H1 (cell line): Measurements from ENCODE around the gene ELFN1. TPM values are rescaled to one million over a fixed set of nuclear protein-coding genes. Genes with fewer than 3 reads are reported as not detected.

Experiments
- CTCF ChIA-PET: fragments of 300-600 bp; sonication (Branson Sonifier 250); formaldehyde crosslinking; loops from one replicate; lab custom pipeline; 2021; ENCODE audit not compliant: partially characterized antibody; lab: Charles Lee
- POLR2A ChIA-PET: fragments of 300-600 bp; sonication (Branson Sonifier 250); formaldehyde crosslinking; loops from one replicate; lab custom pipeline; 2021; ENCODE audit warnings: inconsistent platforms; ENCODE audit not compliant: partially characterized antibody; lab: Charles Lee
- DNase-seq, 2 experiments: peaks; one replicate each; pipeline versions ENCODE4 v3.0.0 to v3.0.0-alpha.2; 2010 to 2022; ENCODE audit warnings: low spot score in 2 of 2, low read depth in 1 of 2, mixed read lengths in 1 of 2
- FAIRE-seq: peaks from 2 replicates; lab custom pipeline; 2011; peaks lifted over from hg19 to GRCh38; lab: Jason Lieb, UNC
- H2AFZ ChIP-seq: 2 replicates; pipeline ENCODE4 v1.8.1; 2012; ENCODE audit warnings: low read length, inconsistent platforms
- H2AK5ac ChIP-seq: 2 replicates; pipeline ENCODE4 v1.6.1; 2013; ENCODE audit warnings: low read depth, low read length
- H2BK120ac ChIP-seq: replicated peaks from 2 replicates; pipeline ENCODE3; 2013; ENCODE audit warnings: low read depth, low read length, inconsistent platforms
- H2BK12ac ChIP-seq: 2 replicates; pipeline ENCODE4 v1.6.1; 2013; ENCODE audit warnings: low read depth, low read length
- H2BK15ac ChIP-seq: 2 replicates; pipeline ENCODE4 v1.6.1; 2013; ENCODE audit warnings: low read length
- H2BK20ac ChIP-seq: 2 replicates; pipeline ENCODE4 v1.6.1; 2013; ENCODE audit warnings: low read length
- H2BK5ac ChIP-seq: 2 replicates; pipeline ENCODE4 v1.6.1; 2013; ENCODE audit warnings: low read depth, low read length
- H3K14ac ChIP-seq: 2 replicates; pipeline ENCODE4 v1.6.1; 2013; ENCODE audit warnings: inconsistent platforms; ENCODE audit not compliant: insufficient read length
- H3K18ac ChIP-seq: 2 replicates; pipeline ENCODE4 v1.6.1; 2013; ENCODE audit warnings: low read length; ENCODE audit errors: extremely low read depth
- H3K23ac ChIP-seq: 2 replicates; pipeline ENCODE4 v1.6.1; 2013; ENCODE audit warnings: inconsistent platforms; ENCODE audit not compliant: insufficient read length
- H3K23me2 ChIP-seq: 2 replicates; pipeline ENCODE4 v1.6.1; 2013; ENCODE audit warnings: low read depth, low read length
- H3K27ac ChIP-seq: 2 replicates; pipeline ENCODE4 v1.6.1; 2011; ENCODE audit warnings: low read depth, low read length, inconsistent platforms
- H3K27me3 ChIP-seq, 4 experiments: replicated peaks in 1 of 4; 1 replicate in 1 of 4; 2 replicates in 3 of 4; pipeline versions ENCODE4 v1.6.1 to v1.8.1; 2011 to 2013; ENCODE audit warnings: low read length in 3 of 4, mild to moderate bottlenecking in 3 of 4, inconsistent platforms in 2 of 4, mixed read lengths in 2 of 4, moderate library complexity in 1 of 4; ENCODE audit not compliant: control insufficient read depth in 3 of 4, insufficient read depth in 3 of 4; ENCODE audit errors: extremely low read depth in 1 of 4
- H3K36me3 ChIP-seq, 4 experiments: 2 replicates each; pipeline versions ENCODE4 v1.6.1 to v1.8.1; 2011 to 2013; ENCODE audit warnings: mild to moderate bottlenecking in 4 of 4, low read length in 3 of 4, moderate library complexity in 2 of 4, control low read depth in 1 of 4, inconsistent platforms in 1 of 4; ENCODE audit not compliant: insufficient read depth in 4 of 4, control insufficient read depth in 2 of 4
- H3K4ac ChIP-seq: replicated peaks from 2 replicates; pipeline ENCODE3; 2013; ENCODE audit warnings: low read length, low read depth, mixed read lengths, inconsistent platforms; ENCODE audit not compliant: insufficient read length
- H3K4me1 ChIP-seq, 4 experiments: replicated peaks in 1 of 4; 1 replicate in 1 of 4; 2 replicates in 3 of 4; pipeline versions ENCODE4 v1.6.1 to v1.8.1; 2011 to 2013; ENCODE audit warnings: low read length in 3 of 4, inconsistent platforms in 2 of 4, mixed read lengths in 1 of 4; ENCODE audit not compliant: insufficient read depth in 4 of 4, control insufficient read depth in 3 of 4
- H3K4me2 ChIP-seq, 2 experiments: 2 replicates each; pipeline versions ENCODE4 v1.6.1 to v1.8.1; 2011 to 2013; ENCODE audit warnings: low read depth in 2 of 2, low read length in 2 of 2, control low read depth in 1 of 2, inconsistent platforms in 1 of 2, mild to moderate bottlenecking in 1 of 2; ENCODE audit not compliant: insufficient read depth in 1 of 2
- H3K4me3 ChIP-seq, 4 experiments: fragments of 200-600, 300-600 bp in 1 of 4; sonication (generic), shearing (Covaris generic), sonication (Bioruptor Twin) in 1 of 4; 2 replicates each; pipeline versions ENCODE4 v1.5.1 to v1.8.1; 2011 to 2016; ENCODE audit warnings: low read length in 4 of 4, low read depth in 3 of 4, control low read depth in 2 of 4, inconsistent platforms in 2 of 4, mild to moderate bottlenecking in 2 of 4, mixed read lengths in 1 of 4, moderate library complexity in 1 of 4; ENCODE audit not compliant: insufficient read depth in 2 of 4; ENCODE audit errors: extremely low read depth in 1 of 4
- H3K56ac ChIP-seq: replicated peaks from 2 replicates; pipeline ENCODE3; 2013; ENCODE audit warnings: low read depth, mild to moderate bottlenecking, mixed read lengths, low read length, inconsistent platforms; ENCODE audit not compliant: insufficient read length
- H3K79me1 ChIP-seq: 2 replicates; pipeline ENCODE4 v1.6.1; 2013; ENCODE audit warnings: low read depth, low read length, control low read depth
- H3K79me2 ChIP-seq, 2 experiments: 2 replicates each; pipeline versions ENCODE4 v1.6.1 to v1.8.1; 2012 to 2013; ENCODE audit warnings: low read length in 2 of 2, mild to moderate bottlenecking in 2 of 2, inconsistent platforms in 1 of 2; ENCODE audit not compliant: insufficient read depth in 2 of 2, control insufficient read depth in 1 of 2
- H3K9ac ChIP-seq, 4 experiments: replicated peaks in 1 of 4; 1 replicate in 1 of 4; 2 replicates in 3 of 4; pipeline versions ENCODE4 v1.6.1 to v1.8.1; 2011 to 2013; ENCODE audit warnings: low read depth in 3 of 4, low read length in 3 of 4, control low read depth in 2 of 4, mild to moderate bottlenecking in 2 of 4, moderate library complexity in 2 of 4, inconsistent platforms in 1 of 4; ENCODE audit errors: extremely low read depth in 1 of 4
- H3K9me3 ChIP-seq, 2 experiments: 2 replicates each; pipeline versions ENCODE4 v1.6.1 to v1.8.1; 2012 to 2013; ENCODE audit warnings: mild to moderate bottlenecking in 2 of 2, moderate library complexity in 2 of 2, control low read depth in 1 of 2, inconsistent platforms in 1 of 2, low read depth in 1 of 2, low read length in 1 of 2, mixed read lengths in 1 of 2; ENCODE audit not compliant: insufficient read depth in 2 of 2
- H4K20me1 ChIP-seq, 2 experiments: replicated peaks in 1 of 2; 2 replicates each; pipeline versions ENCODE3 to v1.8.1; 2011 to 2013; ENCODE audit warnings: inconsistent platforms in 2 of 2, low read length in 2 of 2, mild to moderate bottlenecking in 1 of 2; ENCODE audit not compliant: insufficient read depth in 2 of 2, control insufficient read depth in 1 of 2
- H4K5ac ChIP-seq: 2 replicates; pipeline ENCODE4 v1.6.1; 2013; ENCODE audit warnings: low read length, low read depth, mixed read lengths, inconsistent platforms; ENCODE audit not compliant: insufficient read length
- H4K8ac ChIP-seq: 2 replicates; pipeline ENCODE4 v1.8.0; 2013; ENCODE audit warnings: mild to moderate bottlenecking, moderate library complexity, low read length, inconsistent platforms; ENCODE audit not compliant: insufficient read depth; ENCODE audit errors: extremely low read depth
- H4K91ac ChIP-seq: replicated peaks from 2 replicates; pipeline ENCODE3; 2013; ENCODE audit warnings: low read length, mixed read lengths, inconsistent platforms; ENCODE audit not compliant: insufficient read length
- HDAC2 ChIP-seq, 2 experiments: fragments of 300-600 bp in 1 of 2; sonication (generic) in 1 of 2; IDR thresholded peaks; 2 replicates each; pipeline ENCODE4 v1.6.1; 2011 to 2012; ENCODE audit warnings: low read depth in 2 of 2, low read length in 2 of 2, mild to moderate bottlenecking in 2 of 2, moderate library complexity in 2 of 2, borderline replicate concordance in 1 of 2, inconsistent platforms in 1 of 2
- JUN ChIP-seq: IDR thresholded peaks from 2 replicates; pipeline ENCODE4 v1.6.1; 2011; ENCODE audit warnings: low read depth, mild to moderate bottlenecking, improper control_type of control experiment, low read length
- KDM1A ChIP-seq: fragments of 200-600, 300-600 bp; sonication (generic); IDR thresholded peaks from 2 replicates; pipeline ENCODE4 v1.7.1; 2016; ENCODE audit warnings: mild to moderate bottlenecking, low read length, borderline replicate concordance
- MAFK ChIP-seq: IDR thresholded peaks from 2 replicates; pipeline ENCODE4 v1.6.1; 2012; ENCODE audit warnings: low read depth, mild to moderate bottlenecking, improper control_type of control experiment, low read length
- SIX5 ChIP-seq: IDR thresholded peaks from 2 replicates; pipeline ENCODE4 v1.6.1; 2011; ENCODE audit warnings: mild to moderate bottlenecking, low read depth, low read length
- TEAD4 ChIP-seq: IDR thresholded peaks from 2 replicates; pipeline ENCODE4 v1.6.1; 2012; ENCODE audit warnings: low read depth, low read length, inconsistent platforms, mixed read lengths
- ZNF274 ChIP-seq: IDR thresholded peaks from 2 replicates; pipeline ENCODE4 v1.7.0; 2012; ENCODE audit warnings: low read length, borderline replicate concordance; ENCODE audit errors: extremely low read depth
- WGBS, 2 experiments: shearing (Covaris generic) in 1 of 2; methylation state at CpG; one replicate each; pipeline versions ENCODE4 v1.1.6 to v1.1.7; 2013 to 2015; ENCODE audit warnings: low lambda C conversion rate in 2 of 2, mixed read lengths in 2 of 2, inconsistent platforms in 1 of 2, low coverage in 1 of 2, missing lambda C conversion rate in 1 of 2; ENCODE audit not compliant: insufficient replicate concordance in 2 of 2, insufficient coverage in 1 of 2, insufficient read length in 1 of 2; ENCODE audit errors: extremely low coverage in 1 of 2, missing lambda C conversion rate in 1 of 2; 5-methylcytosine and 5-hydroxymethylcytosine counted together
- polyA plus RNA-seq, 7 experiments: library from polyadenylated mRNA; depleted of rRNA in 3 of 7; stranded (reverse) in 5 of 7; unstranded in 2 of 7; fragments of >200 nt in 5 of 7; fragments of 200-250 nt in 2 of 7; gene quantifications; 1 replicate in 5 of 7; 2 replicates in 1 of 7; 4 replicates in 1 of 7; pipeline versions ENCODE4 v1.2.1 to v1.2.3, GENCODE V29; 2011 to 2013; ENCODE audit warnings: missing spikeins in 2 of 7, mixed read lengths in 2 of 7
- total RNA-seq: library from RNA; stranded (reverse); fragmentation: NEBNext Ultra II Directional; extraction: Animal tissue kit (Norgen Biotek cat#: 25700); gene quantifications from 2 replicates; pipeline ENCODE4 v1.2.1, GENCODE V29; 2021

The ELFN1 gene
- total and polyA plus RNA-seq, 2 of the 8 experiments (the other 6 are each of a cell fraction or from before 2014, with no cell fraction given), result 2.0 to 4.5 TPM

- Histone ChIP-seq H3K56ac (no peak overlapping the region), H2AK5ac (0 out of 2 replicates have a peak overlapping the region, but pooled peaks have one; percentile 45), H3K27ac (no peak overlapping the region), H3K4me2 (no peak overlapping the region), H3K9me3 (peaks cover 1 to 2% of the 10 kb centered on the region in 2 experiments; a peak in 3 of 4 replicates), H3K79me1 (no peaks in the 10 kb centered on the region), H3K4me3 (no peak overlapping the region), H2BK12ac (0 out of 2 replicates have a peak overlapping the region, but pooled peaks have one; percentile 12), H2BK5ac (0 out of 2 replicates have a peak overlapping the region, but pooled peaks have one; percentile 18), H3K36me3 (no peaks in the 10 kb centered on the region), H4K5ac (no peak overlapping the region), H2BK15ac (no peak overlapping the region), H3K23me2 (no peaks in the 10 kb centered on the region), H3K4me1 (peaks cover 0 to 28% (median 25%) of the 10 kb centered on the region in 4 experiments; a peak in 6 of 7 replicates), H3K23ac (no peak overlapping the region), H3K14ac (no peak overlapping the region), H2AFZ (no peak overlapping the region), H3K9ac (no peak overlapping the region), H3K79me2 (no peaks in the 10 kb centered on the region), H3K27me3 (no peaks in the 10 kb centered on the region), H4K8ac (no peak overlapping the region), H2BK20ac (no peak overlapping the region), H4K91ac (peak overlapping the region; percentile 13), H3K18ac (peak overlapping the region; percentile 32; the same call in 1 of the 2 replicates), H2BK120ac (no peak overlapping the region), H3K4ac (no peak overlapping the region), H4K20me1 (no peaks in the 10 kb centered on the region)
- DNase-seq (no peak), FAIRE-seq (no peak)
- TF ChIP-seq KDM1A, result peak; percentile 95
- TF ChIP-seq MAFK, result no peak
- TF ChIP-seq HDAC2 (IDR thresholded peaks at IDR 0.05; ENCODE audit: borderline replicate concordance in 1 of 2, low read depth in 2 of 2, low read length in 2 of 2), result peak in 1 of 2 experiments; percentile 92; a peak in 2 of 4 replicates
- no peak for TF ChIP-seq JUN
- no peak for TF ChIP-seq TEAD4
- TF ChIP-seq SIX5, result no peak
- no peak for TF ChIP-seq ZNF274
- POLR2A ChIA-PET, result interaction anchor here (1.2 to 1.5 kb wide), 3 partner anchors 20 to 138 kb away, joined by 3 to 5 read pairs (median 3); no protein-coding TSS in a partner anchor
- WGBS, 2 experiments, result 90% methylated on average over 11 of the region's 11 CpGs; no CpG with 5 or more reads in 1 of the 2 experiments
- CTCF ChIA-PET, result interaction anchor here (1.8 kb wide), 1 partner anchor 14 kb away, joined by 4 read pairs; no protein-coding TSS in a partner anchor
Observed at GRCh38 chr7:1714583-1715330, 44.7 kb downstream of the ELFN1 start.
